GM19395 (cell line): Measurements from ENCODE around the gene TBC1D9B.
A peak's percentile ranks its signal among the peaks of the same experiment; 100 is the strongest.

Experiments used
- ATAC-seq: cut with Tn5 transposase; IDR thresholded peaks from one replicate; pipeline ENCODE4 v1.9.1; 2021; ENCODE audit warnings: mild to moderate bottlenecking, moderate library complexity; ENCODE audit not compliant: unreplicated experiment

TBC1D9B gene

GRCh38 chr5:179907556-179908324, at the start of gene TBC1D9B:
TBC1D9B (minus strand) TSS chr5:179907897; CDS start chr5:179907821, 76 bp downstream.
- ATAC-seq: peak; percentile 83

- no peak for ATAC-seq
Observed at GRCh38 chr5:179955630-179956029, 47.9 kb upstream of the TBC1D9B start.

GRCh38 chr5:179955062-179955461, 47.4 kb upstream of the TBC1D9B start:
- no peak for ATAC-seq

GRCh38 chr5:179954434-179954833, 46.7 kb upstream of the TBC1D9B start:
- ATAC-seq: no peak

- ATAC-seq: no peak
Observed at GRCh38 chr5:179953987-179954386, 46.3 kb upstream of the TBC1D9B start.

GRCh38 chr5:179936976-179937681, 29.4 kb upstream of the TBC1D9B start:
- ATAC-seq: no peak

GRCh38 chr5:179930788-179931473, 23.2 kb upstream of the TBC1D9B start:
- no peak for ATAC-seq

- no peak for ATAC-seq
Observed at GRCh38 chr5:179927824-179928223, 20.1 kb upstream of the TBC1D9B start.

GRCh38 chr5:179926657-179927056, 19.0 kb upstream of the TBC1D9B start:
- no peak for ATAC-seq

GRCh38 chr5:179923436-179923835, 15.7 kb upstream of the TBC1D9B start:
- ATAC-seq: no peak

GRCh38 chr5:179920175-179920574, 12.5 kb upstream of the TBC1D9B start:
- no peak for ATAC-seq

- ATAC-seq: no peak
Observed at GRCh38 chr5:179919487-179920060, 11.9 kb upstream of the TBC1D9B start.

GRCh38 chr5:179918742-179919486, 11.2 kb upstream of the TBC1D9B start:
- ATAC-seq: no peak

- ATAC-seq: no peak
Observed at GRCh38 chr5:179916523-179916922, 8.8 kb upstream of the TBC1D9B start.

- no peak for ATAC-seq
Observed at GRCh38 chr5:179915406-179915935, 7.8 kb upstream of the TBC1D9B start.

GRCh38 chr5:179914032-179914755, 6.5 kb upstream of the TBC1D9B start:
- ATAC-seq: no peak

GRCh38 chr5:179913461-179913860, 5.8 kb upstream of the TBC1D9B start:
- no peak for ATAC-seq

GRCh38 chr5:179912951-179913350, 5.3 kb upstream of the TBC1D9B start:
- no peak for ATAC-seq

GRCh38 chr5:179912386-179912785, 4.7 kb upstream of the TBC1D9B start:
- ATAC-seq: no peak

- no peak for ATAC-seq
Observed at GRCh38 chr5:179909224-179909623, 1.5 kb upstream of the TBC1D9B start.
